ENCODE measurements around the gene TRUB2.
A peak's percentile ranks its signal among the peaks of the same experiment; 100 is the strongest.

Gene TRUB2

DNA sequence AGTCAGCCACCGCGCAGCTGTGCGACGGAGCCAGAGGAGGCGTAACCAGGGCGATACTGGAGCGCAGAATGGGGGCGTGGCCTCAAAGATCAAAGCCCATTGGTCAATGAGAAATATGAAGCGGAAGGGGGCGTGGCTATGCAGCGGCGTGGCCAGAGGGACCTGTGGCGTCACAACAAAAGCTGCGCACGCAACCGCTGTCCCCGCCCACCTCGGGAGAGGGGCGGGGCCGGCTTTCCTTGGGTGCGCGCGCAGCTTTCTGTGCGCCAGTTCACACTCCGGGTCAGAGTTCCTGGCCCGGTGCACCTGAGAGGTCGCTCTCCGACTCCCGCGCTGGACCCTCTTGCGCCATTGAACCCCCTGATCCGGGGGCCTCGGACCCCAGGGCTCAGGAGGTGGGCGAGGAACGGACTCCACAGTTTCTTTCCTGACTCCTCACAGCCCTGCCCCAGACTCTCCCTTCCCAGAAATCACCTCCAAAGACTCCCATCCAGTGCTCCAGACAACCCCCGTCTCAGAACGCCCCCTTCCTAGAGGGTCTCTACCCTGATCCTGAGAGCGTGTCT lies 46.2 kb downstream of the TRUB2 start, which contains the start of gene SWI5:
Gene SWI5, plus strand, starts transcription at position 269 of the 566 bp plus-strand sequence.
- DNase-seq (ENCODE audit: extremely low spot score, insufficient read length, low read depth) (peak; percentile 97), FAIRE-seq (peak; percentile 97)

DNA sequence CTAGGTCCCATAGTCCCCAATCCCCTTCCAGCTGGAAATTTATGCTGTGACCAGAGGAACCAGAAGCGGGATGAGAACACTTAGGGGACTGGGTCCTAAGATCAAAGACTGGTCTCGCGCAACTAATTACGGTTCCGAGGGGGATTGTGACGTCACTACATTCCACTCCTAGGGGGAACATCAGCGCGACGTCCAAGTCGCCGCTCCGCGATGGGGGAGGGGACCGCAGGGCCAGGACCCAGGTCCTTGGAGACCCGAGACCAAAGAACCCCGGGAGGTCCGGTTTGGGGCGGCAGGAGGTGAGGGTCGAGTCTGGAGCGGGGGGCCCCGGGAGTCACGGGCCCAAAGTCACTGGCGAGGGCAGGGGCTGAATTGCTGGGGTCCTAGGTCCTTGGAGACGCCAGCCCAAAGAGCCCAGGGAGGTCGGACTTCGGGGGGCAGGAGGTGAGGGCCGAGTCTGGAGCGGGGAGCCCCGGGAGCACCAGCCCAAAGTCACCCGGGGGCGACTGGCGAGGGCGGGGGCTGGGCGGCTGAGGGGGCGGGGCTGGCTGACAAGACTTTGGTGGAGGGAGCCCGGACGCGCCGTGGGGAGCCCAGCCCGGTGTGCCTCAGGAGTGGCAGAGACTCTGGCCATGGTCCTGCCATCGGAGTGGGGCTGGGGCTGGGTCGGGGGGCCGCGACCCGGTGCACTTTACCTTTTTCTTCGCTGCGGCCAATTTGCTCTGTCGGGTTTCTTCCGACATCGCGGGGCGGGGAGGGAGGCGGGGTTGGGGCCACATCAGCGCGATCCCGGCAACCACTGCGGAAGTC lies 46.8 kb downstream of the TRUB2 start, which contains the start of gene GOLGA2:
Gene GOLGA2, minus strand, starts transcription at position 810 of the 810 bp plus-strand sequence. Its CDS starts 31 bp downstream, at position 779.
- DNase-seq (ENCODE audit: extremely low spot score, insufficient read length, low read depth), result peak; percentile 44
- no peak for FAIRE-seq

DNA sequence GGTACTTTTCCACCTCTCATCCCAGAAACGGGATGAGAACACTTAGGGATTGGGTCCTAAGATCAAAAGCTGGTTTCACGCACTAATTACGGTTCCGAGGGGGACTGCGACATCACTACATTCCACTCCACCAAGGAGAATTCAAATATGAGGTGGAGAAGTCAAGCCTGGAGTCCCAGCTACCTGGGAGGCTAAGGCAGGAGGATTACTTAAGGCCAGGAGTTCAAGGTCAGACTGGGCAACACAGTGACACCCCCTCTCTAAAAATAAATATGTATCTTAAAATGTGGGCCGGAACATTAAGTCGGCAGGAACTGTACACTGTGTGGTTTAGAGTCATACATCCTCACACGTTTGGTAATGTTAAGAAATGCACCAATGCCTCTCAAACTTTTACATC lies 48.0 kb downstream of the TRUB2 start:
- no peak for FAIRE-seq

DNA sequence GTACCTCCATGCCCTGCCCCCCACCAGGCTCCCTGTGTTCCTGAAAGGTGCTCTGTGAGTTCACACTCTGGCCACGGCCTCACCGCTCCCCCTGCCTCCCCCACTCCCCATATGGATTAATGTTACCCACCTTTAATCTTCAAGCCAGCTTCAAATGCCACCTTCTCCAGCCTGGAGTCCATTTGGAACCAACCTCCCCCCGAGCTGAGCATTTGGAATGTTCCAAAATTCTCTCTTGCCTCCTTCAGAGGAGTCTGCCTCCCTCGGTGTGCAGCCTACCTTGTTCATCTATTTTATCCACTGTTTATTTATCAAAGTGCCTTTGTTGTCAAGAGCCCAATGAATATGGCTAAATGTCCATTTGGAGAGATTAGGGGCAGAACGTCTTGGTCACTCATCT lies 50.7 kb downstream of the TRUB2 start:
- DNase-seq (ENCODE audit: extremely low spot score, insufficient read length, low read depth) (no peak), FAIRE-seq (no peak)

More for the DNA sequence above, 48.0 kb downstream of the TRUB2 start:
- no peak for DNase-seq (ENCODE audit: extremely low spot score, insufficient read length, low read depth)

DNA sequence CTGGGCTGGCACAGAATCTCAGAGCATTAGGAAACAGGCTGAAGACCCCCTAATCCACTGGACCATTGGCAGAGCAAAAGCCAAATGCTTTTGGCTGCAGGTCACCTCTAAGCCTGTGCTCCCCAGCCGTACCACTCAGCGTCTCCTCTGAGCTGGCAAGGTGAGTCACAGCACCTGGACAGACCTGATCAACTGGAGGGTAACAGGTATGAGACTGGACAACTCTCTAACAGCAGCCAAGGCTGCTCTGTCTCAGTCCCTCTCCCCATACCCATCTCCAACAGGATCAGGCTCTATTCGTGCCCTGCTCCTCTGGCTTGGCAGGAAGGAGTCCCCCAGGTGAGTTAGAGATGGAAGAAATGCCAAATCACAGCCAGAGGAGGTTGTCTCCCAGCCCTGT lies 51.1 kb downstream of the TRUB2 start:
- DNase-seq (ENCODE audit: extremely low spot score, insufficient read length, low read depth) (no peak), FAIRE-seq (no peak)

DNA sequence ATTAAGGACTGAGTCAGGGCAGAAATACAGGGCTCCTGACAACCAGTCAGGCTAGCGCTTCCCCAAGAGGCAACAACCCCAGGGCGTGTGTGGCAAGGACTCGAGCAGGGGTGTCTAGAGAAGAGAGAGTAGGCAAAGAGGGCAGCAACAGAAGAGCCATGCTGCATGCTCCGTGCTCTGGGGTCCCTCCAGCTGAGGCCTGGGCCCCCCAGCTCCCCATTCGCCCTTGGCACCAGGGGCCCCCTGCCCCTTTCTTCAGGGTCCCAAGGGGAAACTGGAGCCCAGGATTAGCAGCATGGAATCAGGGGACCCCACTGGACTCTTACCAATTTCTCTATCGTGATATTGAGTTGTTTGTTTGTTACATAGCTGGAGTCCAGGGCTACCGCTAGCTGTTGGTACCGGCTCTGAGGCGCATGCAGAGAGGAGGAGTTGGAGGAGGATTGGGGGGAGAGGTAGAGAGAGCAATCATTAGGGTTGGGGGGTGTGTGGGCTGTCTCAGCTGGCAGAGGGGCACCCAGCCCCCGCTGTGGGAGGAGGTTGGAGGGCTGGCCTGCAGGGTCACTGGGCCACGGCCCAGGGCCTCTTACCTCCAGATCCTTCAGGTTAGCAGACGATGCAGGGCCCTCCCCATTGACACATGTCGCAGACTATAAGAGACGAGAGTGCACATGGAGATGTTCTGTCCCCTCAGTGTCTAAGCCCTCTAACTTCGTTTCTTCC lies 55.2 kb downstream of the TRUB2 start:
- DNase-seq (ENCODE audit: extremely low spot score, insufficient read length, low read depth), result no peak
- no peak for FAIRE-seq

DNA sequence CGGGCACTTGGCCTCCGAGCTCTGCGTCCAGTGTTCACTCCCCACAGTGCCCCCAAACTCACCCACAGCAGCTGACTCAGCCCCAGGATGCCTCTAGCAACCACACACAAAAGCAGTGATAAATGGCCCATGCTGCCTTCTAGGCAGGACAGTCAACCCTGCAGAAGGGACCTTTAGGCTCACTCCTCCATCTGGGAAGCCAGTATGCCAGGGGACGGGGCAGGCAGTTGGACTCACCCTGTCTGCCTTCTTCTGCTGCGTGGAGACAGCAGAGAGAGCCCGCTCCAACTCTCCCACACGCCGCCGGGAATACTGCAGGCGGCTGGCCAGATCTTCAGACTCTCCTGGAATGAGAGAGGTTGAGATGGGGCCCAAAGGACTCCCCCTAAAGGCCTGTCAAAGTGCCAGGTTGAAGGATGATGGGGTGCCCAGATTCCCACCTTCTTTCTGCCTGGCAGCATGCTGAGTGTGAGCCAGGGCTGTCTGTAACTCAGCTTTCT lies 56.8 kb downstream of the TRUB2 start:
- no peak for DNase-seq (ENCODE audit: extremely low spot score, insufficient read length, low read depth)
- FAIRE-seq, result no peak

DNA sequence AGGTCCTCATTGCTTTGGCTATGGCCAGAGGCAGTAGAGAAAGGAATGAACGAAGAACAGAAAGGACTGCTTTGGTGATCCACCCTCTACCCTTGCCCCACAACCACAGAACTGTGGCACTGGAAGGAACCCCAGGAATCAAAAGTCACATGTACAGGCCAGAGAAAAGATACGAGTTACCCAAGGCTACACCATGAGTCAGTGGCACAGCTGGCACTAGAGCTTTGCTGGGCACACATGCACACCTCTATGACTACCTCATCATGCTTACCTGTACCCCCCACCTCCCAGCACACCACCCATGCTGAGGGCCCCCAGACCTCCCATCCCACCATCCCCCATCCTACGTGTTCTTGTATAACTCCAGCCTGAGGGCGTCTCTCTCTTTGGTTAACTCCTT lies 59.6 kb downstream of the TRUB2 start:
- FAIRE-seq (no peak), DNase-seq (ENCODE audit: extremely low spot score, insufficient read length, low read depth) (no peak)

DNA sequence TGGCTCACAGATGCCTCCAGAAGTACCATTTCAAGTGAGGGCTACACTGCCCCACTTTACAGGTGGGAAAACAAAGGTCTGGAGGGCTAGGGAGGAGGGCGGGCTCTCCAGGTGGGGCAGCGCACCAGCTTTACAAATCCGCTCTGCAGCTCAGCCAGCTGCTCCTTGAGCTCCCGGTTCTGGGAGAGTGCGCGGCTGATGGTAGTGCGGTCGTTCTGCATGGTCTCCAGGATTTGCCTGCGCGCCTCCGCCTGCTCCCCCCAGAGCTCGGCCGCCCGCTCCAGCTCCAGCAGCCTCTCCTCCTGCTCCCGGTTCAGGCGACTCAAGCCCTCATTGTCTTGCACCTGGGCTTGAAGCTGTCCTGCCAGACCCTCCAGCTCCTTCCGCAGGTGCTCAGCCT lies 61.9 kb downstream of the TRUB2 start:
- FAIRE-seq (no peak), DNase-seq (ENCODE audit: extremely low spot score, insufficient read length, low read depth) (no peak)

DNA sequence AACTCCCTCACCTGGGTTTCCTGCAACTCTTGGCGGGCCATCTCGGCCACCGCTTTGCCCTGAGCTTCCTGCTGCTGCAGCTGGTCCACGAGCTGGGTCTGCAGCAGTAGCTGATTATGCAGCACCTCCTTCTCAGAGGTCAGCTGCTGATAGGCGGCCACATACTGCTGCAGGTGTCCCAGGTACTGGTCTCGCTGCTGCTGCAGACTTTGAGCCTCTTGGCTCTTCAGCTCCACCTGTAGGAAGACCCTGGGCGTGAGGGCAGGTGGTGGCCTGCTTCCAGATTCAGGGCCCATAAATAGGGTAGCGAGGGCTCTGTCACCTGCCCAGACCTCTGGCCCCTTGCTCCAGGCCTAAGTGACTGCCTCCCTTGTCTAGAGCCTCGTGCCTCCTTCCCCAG lies 63.1 kb downstream of the TRUB2 start:
- FAIRE-seq (no peak), DNase-seq (ENCODE audit: extremely low spot score, insufficient read length, low read depth) (no peak)

DNA sequence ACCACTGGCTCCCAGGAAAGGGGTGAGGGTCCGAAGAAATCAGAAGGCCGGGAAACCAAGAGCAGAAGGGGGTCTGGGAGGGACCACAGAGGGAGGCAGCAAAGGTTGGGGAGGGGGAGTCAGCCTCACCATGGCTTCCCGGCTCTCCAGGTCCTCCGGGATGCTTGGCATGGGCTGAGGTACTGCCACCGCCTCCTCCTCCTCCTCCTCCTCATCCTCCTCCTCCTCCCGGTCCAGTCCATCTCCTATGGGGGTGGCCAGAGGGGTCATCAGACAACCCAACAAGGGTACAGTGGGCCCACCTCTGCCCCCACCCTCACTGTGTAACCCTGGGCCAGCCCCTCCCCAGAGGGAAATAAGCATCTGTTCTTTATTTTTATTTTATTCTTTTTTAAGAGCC lies 63.9 kb downstream of the TRUB2 start:
- no peak for FAIRE-seq
- no peak for DNase-seq (ENCODE audit: extremely low spot score, insufficient read length, low read depth)

DNA sequence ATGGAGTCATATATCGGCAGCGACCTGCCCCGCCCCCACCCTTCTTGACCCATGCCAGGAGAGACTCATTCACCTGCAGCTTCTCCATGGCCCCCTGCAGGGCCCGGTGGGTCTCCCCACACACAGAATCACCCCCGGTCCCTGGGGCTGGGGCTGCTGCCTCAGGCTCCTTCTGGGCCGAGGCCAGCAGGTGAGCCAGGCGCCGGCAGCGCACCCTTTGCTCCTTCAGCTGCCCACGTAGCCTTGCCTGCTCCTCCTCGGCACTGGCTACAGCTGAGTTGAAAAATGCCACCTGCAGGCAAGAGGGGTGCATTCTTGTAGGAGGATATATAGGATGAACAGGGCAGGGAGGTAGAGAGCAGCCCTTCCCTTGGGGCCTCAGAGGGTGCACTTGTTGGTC lies 64.3 kb downstream of the TRUB2 start:
- DNase-seq (ENCODE audit: extremely low spot score, insufficient read length, low read depth) (no peak), FAIRE-seq (no peak)

DNA sequence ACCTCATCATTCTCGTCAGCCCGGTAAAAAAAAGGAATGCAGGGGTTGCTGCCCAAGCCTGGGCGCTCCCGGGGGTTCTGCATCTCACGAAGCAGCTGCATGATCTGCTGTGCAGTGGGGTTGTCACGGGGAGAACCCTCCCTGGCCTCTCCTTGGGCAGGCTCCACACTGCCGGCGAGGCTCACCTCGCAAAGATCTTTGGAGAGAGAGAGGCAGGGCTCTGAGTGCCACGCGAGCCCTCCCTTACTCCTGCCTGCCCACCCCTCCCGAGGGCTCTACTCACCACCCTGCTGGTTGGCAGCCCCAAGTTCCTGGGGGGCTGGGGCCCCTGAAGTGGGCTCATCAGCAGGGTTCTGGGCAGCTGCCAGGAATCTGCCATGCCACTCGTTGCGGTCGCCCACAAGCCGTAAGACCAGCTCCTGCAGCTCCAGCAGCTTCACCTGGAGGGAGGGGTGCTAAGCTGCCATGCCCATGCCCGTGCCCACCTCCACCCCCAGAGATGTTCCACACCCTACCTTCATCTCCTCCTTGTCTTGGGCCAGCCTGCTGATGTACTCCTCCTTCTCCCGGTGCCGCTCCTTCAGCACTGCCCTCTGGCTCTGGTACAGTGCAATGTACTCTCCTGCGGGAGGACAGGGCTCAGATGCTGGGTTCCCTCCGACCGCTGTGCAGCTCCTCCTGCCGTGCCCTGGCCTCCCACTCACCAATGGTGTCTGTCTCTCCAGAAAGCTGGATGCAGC lies 65.0 kb downstream of the TRUB2 start:
- no peak for FAIRE-seq
- no peak for DNase-seq (ENCODE audit: extremely low spot score, insufficient read length, low read depth)
